Prostate gland (tissue), 2 donors: ENCODE results near the gene CDH13. TPM values are rescaled to one million over a fixed set of nuclear protein-coding genes. Genes with fewer than 3 reads are reported as not detected.

Experiments used
- DNase-seq: peaks from one replicate; pipeline ENCODE4 v3.0.0-alpha.2; 2019; ENCODE audit warnings: low spot score
- H3K27ac ChIP-seq, 2 donors: fragments of 200-600 bp; sonication (generic); 2 replicates each; pipeline ENCODE4 v1.5.1; 2017 to 2019
- H3K27me3 ChIP-seq: fragments of 200-600 bp; sonication (generic); replicated peaks from 2 replicates; pipeline ENCODE4 v1.5.1; 2019; ENCODE audit not compliant: insufficient read depth
- H3K36me3 ChIP-seq, 2 donors: fragments of 200-600 bp; sonication (generic); 1 replicate in 1 of 2; 2 replicates in 1 of 2; pipeline versions ENCODE4 v1.5.1 to v1.8.1; 2017 to 2019
- H3K4me1 ChIP-seq: fragments of 200-600 bp; sonication (generic); replicated peaks from 2 replicates; pipeline ENCODE4 v1.5.1; 2019
- H3K4me3 ChIP-seq, 2 donors: fragments of 200-600 bp; sonication (generic); 2 replicates each; pipeline ENCODE4 v1.5.1; 2017 to 2019
- H3K9me3 ChIP-seq: fragments of 200-600 bp; sonication (generic); 2 replicates; pipeline ENCODE4 v1.5.1; 2017
- POLR2A ChIP-seq: fragments of 450-650 bp; IDR thresholded peaks from one replicate; pipeline ENCODE4 v1.6.1; 2016; ENCODE audit warnings: antibody characterized with exemption, mild to moderate bottlenecking
- POLR2AphosphoS5 ChIP-seq: sonication (generic); formaldehyde crosslinking; IDR thresholded peaks from one replicate; pipeline ENCODE4 v1.6.1; 2017; ENCODE audit warnings: antibody characterized with exemption
- WGBS: methylation state at CpG from one replicate; pipeline ENCODE4 v1.1.5; 2018; 5-methylcytosine and 5-hydroxymethylcytosine counted together
- intact Hi-C: fragments of 100-400 bp; cut with DNase I; formaldehyde crosslinking; loops from one replicate; pipeline ENCODE4 v1.14.2; 2022
- total RNA-seq, 2 donors: library from RNA; depleted of rRNA; stranded (reverse); fragments of >200 nt; gene quantifications; one replicate each; pipeline ENCODE4 v1.1.0, GENCODE V29; 2016
- TF ChIP-seq, protein P1 (sequence below), 4 experiments: fragments of 200-600 bp in 2 of 4; fragments of 450-650 bp in 2 of 4; sonication (generic) in 2 of 4; IDR thresholded peaks; 1 replicate in 3 of 4; 2 replicates in 1 of 4; pipeline ENCODE4 v1.5.1; 2016 to 2019; ENCODE audit warnings: antibody characterized with exemption in 4 of 4, mild to moderate bottlenecking in 2 of 4, moderate library complexity in 2 of 4

Gene CDH13
- total RNA-seq, 2 donors from 2014 or later, result 20.6 to 23.0 TPM

DNA sequence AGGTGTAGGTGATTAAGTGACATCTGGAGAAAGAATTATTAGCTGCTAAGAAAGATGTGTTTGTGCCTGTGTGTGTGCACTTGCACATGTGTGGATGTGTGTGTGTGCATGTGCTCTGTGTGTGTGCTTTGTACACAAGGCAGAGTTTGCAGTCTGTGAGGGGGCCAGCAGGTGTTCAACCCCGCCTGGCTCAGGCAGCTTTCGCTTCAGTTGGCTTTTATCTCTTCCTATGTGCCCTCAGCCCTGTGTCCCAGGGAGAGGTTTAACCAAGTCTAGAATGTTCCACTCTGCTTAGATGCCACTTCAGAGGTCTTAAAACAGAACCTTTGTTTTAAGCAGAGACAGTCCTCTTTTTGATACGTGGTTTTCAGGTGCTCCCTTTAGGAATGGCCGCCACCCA, 58.8 kb downstream of the CDH13 start:
- Histone ChIP-seq H3K4me3 (no peak overlapping the region), H3K4me1 (no peaks in the 10 kb centered on the region), H3K36me3 (no peaks in the 10 kb centered on the region), H3K9me3 (no peaks in the 10 kb centered on the region), H3K27ac (no peak overlapping the region), H3K27me3 (no peaks in the 10 kb centered on the region)
- DNase-seq, result no peak
- TF ChIP-seq POLR2A (no peak), POLR2AphosphoS5 (no peak)
- TF ChIP-seq, protein P1, sequence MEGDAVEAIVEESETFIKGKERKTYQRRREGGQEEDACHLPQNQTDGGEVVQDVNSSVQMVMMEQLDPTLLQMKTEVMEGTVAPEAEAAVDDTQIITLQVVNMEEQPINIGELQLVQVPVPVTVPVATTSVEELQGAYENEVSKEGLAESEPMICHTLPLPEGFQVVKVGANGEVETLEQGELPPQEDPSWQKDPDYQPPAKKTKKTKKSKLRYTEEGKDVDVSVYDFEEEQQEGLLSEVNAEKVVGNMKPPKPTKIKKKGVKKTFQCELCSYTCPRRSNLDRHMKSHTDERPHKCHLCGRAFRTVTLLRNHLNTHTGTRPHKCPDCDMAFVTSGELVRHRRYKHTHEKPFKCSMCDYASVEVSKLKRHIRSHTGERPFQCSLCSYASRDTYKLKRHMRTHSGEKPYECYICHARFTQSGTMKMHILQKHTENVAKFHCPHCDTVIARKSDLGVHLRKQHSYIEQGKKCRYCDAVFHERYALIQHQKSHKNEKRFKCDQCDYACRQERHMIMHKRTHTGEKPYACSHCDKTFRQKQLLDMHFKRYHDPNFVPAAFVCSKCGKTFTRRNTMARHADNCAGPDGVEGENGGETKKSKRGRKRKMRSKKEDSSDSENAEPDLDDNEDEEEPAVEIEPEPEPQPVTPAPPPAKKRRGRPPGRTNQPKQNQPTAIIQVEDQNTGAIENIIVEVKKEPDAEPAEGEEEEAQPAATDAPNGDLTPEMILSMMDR (IDR thresholded peaks at IDR 0.05), result no peak
- 91% methylated on average over 4 of the region's 4 CpGs for whole genome bisulfite sequencing
- intact Hi-C loops, result no loop called here

DNA sequence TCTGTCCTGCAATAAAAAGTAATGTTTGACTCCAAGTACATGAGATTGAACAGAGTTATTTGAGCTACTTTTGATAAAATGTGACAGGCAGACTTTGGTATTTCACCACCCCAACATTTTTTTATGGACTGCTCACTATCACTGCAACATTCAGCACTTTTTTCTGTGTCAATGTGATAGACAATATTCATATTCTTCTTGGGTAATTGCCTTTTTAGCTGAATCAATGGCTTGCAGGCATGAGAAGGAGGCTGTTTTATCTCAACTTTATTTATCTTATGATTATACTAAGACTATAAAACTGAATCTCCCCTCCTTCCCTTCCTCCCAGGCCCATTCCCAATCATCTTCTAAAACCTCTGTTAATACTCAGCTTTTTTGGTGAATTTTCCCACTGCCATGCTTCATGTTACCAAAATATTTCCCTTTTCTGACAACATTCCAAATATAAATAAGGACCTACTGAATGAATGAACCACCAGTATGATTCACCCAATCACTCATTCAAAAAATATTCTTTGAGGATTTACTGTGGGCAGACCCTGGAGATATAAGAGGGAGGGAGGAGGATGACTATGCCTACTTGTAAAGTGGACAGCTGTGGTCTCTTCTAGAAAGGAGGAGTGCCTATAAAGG, 67.6 kb downstream of the CDH13 start:
- H3K4me3 ChIP-seq, result no peak overlapping the region
- H3K36me3 ChIP-seq, result no peaks in the 10 kb centered on the region
- no peaks in the 10 kb centered on the region for H3K27me3 ChIP-seq
- no peak for DNase-seq
- no peaks in the 10 kb centered on the region for H3K4me1 ChIP-seq
- no peaks in the 10 kb centered on the region for H3K9me3 ChIP-seq
- TF ChIP-seq, protein P1 (IDR thresholded peaks at IDR 0.05), result no peak
- TF ChIP-seq POLR2A (no peak), POLR2AphosphoS5 (no peak)
- no peak overlapping the region for H3K27ac ChIP-seq
- intact Hi-C loops, result no loop called here

DNA sequence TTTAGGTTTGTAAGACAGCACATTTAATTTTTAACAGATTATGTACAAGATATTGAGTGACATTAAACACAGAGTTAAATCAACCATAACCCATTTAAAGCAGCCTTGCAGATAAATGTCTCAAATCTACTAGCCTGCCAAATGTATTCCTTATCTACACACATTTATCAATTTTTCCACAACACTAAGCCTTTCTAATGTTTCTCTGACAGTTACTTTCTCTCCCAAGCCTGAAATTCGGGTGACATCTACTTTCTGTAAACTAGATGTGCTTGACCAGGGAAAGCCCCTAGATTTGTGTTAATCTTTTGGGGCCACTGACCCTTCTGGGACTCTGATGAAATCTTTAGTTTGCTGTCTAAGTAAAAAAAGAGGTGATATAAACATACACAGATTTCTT, 69.0 kb downstream of the CDH13 start:
- H3K27ac ChIP-seq, result no peak overlapping the region
- H3K9me3 ChIP-seq, result no peaks in the 10 kb centered on the region
- no peaks in the 10 kb centered on the region for H3K4me1 ChIP-seq
- WGBS, result 34% methylated on average over 1 of the region's 1 CpG
- no peak for TF ChIP-seq POLR2AphosphoS5
- TF ChIP-seq, protein P1 (IDR thresholded peaks at IDR 0.05), result no peak
- no peak for TF ChIP-seq POLR2A
- no peak for DNase-seq
- H3K4me3 ChIP-seq, result no peak overlapping the region
- no peaks in the 10 kb centered on the region for H3K36me3 ChIP-seq
- intact Hi-C loops, result no loop called here
- no peaks in the 10 kb centered on the region for H3K27me3 ChIP-seq

DNA sequence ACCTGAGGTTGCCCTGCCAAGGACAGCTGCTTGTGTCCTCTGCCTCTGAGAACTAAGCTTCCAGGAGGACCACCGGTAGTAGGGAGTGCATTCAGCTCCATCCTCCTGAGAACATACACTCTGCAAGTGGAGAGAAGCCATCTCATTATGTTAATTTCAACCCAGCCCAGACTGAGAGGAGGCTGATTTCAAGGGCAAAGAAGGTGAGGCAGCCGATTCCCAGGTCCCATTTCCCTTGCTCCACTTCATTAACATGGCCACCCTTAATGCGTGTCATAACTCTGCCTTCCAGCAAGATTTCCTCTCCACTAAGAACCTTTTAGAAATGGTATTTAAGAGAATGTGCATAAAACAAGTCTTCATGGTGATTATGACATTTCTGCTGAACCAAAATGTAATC, 72.5 kb downstream of the CDH13 start:
- intact Hi-C loops, result no loop called here

More for the DNA sequence above, 72.5 kb downstream of the CDH13 start:
- no peak overlapping the region for H3K4me3 ChIP-seq
- no peaks in the 10 kb centered on the region for H3K9me3 ChIP-seq
- no peak overlapping the region for H3K27ac ChIP-seq
- H3K4me1 ChIP-seq, result no peaks in the 10 kb centered on the region
- 71% methylated on average over 3 of the region's 3 CpGs for WGBS
- no peaks in the 10 kb centered on the region for H3K36me3 ChIP-seq
- H3K27me3 ChIP-seq, result no peaks in the 10 kb centered on the region
- TF ChIP-seq, protein P1 (IDR thresholded peaks at IDR 0.05), result no peak
- no peak for TF ChIP-seq POLR2AphosphoS5
- TF ChIP-seq POLR2A, result no peak
- no peak for DNase-seq
